ENCODE data around the gene TMEM40. TPM values are rescaled to one million over a fixed set of nuclear protein-coding genes. Genes with fewer than 3 reads are reported as not detected.

The TMEM40 gene
- total RNA-seq, 1 experiment from 2014 or later, result not detected

GRCh38 chr3:12751571-12751970 lies 7.5 kb downstream of the TMEM40 start:
- DNase-seq (ENCODE audit: low read depth), result no peak

GRCh38 chr3:12750658-12751071 lies 8.4 kb downstream of the TMEM40 start:
- peak; percentile 84 for DNase-seq (ENCODE audit: low read depth)

DNA sequence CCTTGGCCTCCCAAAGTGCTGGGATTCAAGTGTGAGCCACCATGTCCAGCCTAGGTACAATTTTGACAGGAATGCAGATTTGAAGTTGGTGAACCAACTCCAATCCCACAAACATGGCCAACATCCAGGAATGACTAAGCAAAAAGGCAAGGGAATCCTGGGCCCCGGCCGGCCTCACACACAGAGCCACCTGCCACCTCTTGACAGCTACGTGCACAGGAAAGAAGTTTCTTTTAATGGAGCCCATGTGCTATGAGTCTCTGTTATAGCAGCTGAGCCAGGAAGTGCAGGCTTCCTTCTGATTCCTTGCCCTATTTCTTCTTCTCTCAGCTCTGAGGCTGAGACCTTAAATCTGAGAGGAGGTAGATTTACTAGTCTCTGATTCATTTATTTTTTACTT lies 8.8 kb downstream of the TMEM40 start:
- DNase-seq (ENCODE audit: low read depth), result peak; percentile 89

DNA sequence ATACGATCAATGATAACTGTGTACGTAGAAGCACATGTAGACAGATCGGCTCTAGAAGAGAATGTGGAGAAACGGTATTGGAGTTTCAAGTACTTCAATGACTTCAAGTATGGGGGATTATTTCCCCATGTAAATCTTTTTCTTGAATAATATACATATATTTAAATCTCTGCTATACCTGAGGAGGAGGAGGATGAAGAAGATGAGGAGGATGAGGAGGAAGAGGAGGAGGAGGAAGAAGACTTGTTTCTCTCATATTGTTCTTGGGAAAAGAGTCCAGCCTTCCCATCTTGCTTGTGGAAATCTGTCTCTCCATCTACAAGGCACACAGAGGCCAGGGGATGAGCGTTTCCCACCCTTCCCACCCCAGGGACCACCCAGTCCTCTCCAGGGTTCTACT lies 10.6 kb downstream of the TMEM40 start:
- no peak for DNase-seq (ENCODE audit: low read depth)

DNA sequence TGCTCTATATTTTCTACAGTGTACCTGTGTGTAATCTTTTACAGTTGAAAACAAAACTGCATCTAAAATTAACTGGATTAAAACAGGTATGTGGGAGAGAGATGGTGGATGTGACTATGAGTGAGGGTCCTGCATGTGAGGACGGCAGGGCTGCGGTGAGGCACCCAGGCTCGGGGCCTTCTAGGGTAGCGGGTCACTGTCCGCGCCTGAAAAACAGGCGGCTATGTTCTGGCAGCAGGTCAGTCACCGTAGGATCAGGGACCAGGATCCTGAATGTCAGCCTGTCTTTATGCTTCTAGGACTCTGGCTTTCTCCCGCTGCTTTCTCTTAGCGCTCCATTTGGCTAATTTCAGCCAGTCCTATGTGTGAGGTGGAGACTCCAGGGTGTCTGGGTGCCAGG lies 12.6 kb downstream of the TMEM40 start:
- no peak for DNase-seq (ENCODE audit: low read depth)

DNA sequence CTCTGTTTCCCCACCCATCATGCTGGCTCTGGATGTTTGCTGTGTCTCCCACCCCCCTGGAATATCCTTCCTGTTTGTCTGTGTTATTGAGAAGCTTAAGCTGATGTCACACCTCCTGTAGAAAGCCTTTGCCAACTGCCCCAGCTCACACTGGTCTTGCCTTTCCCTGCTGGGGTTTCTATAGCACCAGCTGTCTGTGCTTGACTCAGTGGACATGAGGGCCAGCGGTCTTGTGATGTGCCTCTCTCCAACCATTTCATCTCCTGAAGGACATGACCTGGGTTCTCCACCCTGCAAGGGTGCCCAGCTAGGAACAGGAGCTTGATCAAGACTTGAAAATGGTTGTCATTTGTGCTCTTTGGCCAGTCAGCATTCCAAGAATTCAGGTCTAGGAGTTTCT lies 14.7 kb downstream of the TMEM40 start:
- no peak for DNase-seq (ENCODE audit: low read depth)

DNA sequence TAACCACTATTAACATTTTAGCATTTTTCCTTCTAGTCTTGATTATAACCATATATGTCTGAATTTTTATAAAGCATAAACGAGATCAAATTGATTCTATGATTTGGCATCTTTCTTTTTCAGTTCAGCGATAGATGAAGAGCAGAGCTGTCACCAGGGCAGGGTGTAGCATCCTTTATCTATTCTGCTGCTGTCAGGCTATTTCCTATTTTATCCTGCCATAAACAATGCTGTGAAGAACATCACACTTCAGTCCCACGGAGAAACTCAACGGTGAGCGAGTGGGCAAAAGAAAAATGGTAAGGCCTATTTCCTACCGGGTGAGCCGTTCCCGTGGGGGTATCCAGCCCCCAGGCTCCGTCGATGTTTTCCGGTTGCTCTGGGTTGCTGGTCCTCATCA lies 15.5 kb downstream of the TMEM40 start:
- no peak for DNase-seq (ENCODE audit: low read depth)

DNA sequence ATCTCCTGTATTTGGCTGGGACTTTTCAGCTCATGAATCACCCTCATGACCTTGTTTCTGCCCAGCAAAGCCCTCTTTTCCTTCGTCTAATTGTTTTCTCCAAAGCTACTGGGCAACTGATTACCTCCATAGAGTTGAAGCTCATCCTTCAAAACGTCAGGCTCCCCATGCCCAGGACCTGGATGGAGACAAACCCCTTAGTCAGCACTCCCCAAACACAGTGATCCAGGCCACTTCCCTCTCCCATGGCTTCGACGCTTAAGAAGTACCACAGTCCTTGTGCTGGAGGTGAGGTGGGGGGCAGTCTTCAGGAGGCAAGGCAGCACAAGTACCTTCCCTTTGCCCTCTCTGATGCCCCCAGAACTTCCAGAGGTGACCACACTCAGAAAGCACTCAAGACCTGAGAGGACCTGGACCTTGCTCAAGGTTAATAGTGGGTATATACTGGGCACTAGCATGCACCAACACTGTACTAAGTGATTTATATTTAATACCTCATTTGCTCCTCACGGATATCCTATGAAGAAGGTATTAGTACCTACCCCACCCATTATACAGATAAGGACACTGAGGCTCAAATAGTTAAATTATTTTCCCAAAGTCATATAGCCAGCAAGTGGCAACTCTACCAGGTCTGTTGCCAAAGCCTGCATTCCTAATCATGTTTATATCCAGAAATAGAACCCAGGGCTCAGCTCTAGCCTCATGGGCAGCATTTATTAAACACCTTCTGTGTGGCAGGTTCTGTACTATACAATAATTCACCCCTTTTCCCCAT lies 16.5 kb downstream of the TMEM40 start:
- DNase-seq (ENCODE audit: low read depth), result no peak

- no peak for DNase-seq (ENCODE audit: low read depth)
These were observed 17.9 kb downstream of the TMEM40 start for GRCh38 chr3:12741209-12741608.

GRCh38 chr3:12737833-12738232 lies 21.2 kb downstream of the TMEM40 start:
- DNase-seq (ENCODE audit: low read depth), result no peak

GRCh38 chr3:12737319-12737718 lies 21.7 kb downstream of the TMEM40 start:
- DNase-seq (ENCODE audit: low read depth), result no peak

DNA sequence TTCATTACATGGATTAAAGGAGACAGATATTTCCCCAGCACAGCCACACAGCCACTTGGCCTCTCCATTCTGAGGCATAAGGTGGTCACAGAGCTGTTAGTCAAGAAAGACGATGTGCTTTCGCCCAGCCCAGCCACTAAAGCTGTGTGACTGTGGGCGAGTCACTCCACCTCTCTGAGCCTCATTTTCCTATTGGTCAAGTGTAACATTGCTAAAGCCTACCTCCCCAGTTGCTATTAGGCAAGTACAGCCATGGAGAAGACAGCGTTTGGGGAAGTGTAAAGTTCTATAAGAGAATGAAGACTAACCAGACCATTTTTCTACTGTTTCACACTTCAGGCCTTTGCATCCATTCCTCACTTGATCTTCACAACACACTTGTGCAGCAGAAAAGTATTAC lies 24.1 kb downstream of the TMEM40 start:
- DNase-seq (ENCODE audit: low read depth), result no peak

GRCh38 chr3:12733566-12733965 lies 25.5 kb downstream of the TMEM40 start:
- DNase-seq (ENCODE audit: low read depth), result no peak

DNA sequence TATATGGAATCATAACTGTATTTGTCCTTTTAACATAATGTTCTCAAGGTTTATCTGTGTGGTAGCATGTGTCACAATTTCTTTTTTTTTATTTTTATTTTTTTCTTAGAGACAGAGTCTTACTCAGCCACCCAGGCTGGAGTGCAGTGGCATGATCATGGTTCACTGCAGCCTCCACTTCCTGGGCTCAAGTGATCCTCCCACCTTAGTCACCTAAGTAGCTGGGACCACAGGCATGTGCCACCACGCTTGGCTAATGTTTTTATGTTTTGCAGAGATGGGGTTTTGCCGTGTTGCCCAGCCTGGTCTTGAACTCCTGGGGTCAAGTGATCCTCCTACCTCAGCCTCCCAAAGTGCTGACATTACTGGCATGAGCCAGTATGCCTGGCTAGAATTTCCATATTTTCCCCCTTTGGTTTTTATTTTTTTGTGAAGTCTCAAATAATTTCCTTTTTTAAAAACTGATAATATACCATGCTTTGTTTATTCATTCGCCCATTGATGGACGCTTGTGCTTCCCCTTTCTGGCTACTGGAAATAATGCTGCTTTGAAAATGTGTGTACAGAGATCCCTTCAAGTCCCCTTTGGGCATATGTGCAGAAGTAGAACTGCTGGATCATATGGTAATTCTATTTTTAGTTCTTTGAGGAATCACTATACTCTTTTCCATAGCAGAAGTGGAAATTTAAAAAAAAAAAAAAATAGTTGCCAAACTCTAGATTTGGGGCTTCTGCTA lies 28.4 kb downstream of the TMEM40 start:
- peak; percentile 49 for DNase-seq (ENCODE audit: low read depth)

GRCh38 chr3:12729051-12729651 lies 29.9 kb downstream of the TMEM40 start:
- DNase-seq (ENCODE audit: low read depth), result peak; percentile 46

DNA sequence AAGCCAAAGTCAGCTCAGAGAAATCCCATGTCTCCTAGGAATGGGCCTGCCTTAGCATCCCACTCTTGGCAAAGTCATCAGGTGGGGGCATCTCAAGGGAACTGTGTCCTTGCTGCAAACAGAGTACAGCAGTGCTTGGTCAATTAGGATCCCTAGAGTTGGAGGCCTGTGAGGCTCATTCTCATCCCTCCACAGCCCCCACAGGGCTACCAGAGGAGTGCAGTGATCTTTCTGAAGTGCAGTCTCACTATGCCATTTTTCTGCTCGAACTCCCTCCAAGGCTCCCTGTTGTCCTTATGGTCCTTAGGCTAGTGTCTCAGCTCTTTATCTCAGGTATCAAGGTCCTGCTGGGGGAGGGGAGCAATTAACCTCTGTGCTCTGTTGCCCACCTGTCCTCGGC lies 31.1 kb downstream of the TMEM40 start:
- no peak for DNase-seq (ENCODE audit: low read depth)

DNA sequence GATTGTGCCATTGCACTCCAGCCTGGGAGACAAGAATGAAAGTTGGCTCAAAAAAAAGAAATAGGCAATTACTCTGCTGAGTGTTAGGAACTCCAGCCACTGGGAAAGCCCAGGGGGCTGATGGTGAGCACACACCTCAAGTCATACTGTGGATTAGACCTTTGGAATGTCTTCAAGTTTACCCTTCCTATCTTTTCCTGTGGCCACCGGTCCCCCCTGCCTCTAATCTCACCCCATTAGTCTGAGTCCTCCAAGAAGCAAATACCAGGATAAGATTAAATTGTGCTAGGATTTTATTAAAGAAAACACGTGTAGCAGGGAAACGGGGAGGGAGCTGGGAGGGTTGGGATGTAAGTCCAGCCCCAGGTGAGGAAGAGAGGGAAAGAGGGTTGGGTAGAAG lies 31.6 kb downstream of the TMEM40 start:
- no peak for DNase-seq (ENCODE audit: low read depth)

DNA sequence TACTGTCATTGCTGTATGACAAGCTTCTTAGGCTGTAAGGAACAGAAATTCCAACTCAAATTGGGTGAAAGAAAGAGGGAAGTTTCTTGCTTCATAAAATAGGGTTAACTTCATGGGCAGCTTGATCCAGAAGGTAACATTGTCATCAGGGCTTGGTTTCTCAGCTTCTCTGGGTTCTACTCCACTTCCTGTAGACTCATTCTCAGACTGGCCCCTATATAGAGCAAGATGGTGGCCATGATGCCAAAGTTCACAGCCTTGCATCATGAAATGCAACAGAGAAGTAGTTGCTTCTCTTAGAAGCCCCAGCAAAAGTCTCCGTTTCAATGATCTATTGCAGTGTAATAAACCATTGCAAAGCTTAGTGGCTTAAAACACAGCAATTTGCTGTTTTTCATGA lies 33.6 kb downstream of the TMEM40 start:
- DNase-seq (ENCODE audit: low read depth), result no peak

GRCh38 chr3:12724794-12725193 lies 34.3 kb downstream of the TMEM40 start:
- DNase-seq (ENCODE audit: low read depth), result no peak

DNA sequence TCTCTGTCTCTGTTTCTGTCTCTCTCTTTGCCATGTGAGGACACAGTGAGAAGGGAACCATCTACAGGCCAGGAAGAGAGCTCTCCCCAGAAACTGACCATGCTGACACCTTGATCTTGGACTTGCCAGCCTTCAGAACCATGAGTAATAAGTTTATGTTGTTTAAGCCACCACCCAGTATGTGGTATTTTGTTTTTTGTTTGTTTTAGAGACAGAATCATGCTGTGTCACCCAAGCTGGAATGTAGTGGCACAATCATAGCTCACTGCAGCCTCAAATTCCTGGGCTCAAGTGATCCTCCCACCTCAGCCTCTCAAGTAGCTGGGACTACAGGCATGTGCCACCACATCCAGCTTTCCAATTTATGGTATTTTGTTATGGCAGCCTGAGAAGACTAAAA lies 35.7 kb downstream of the TMEM40 start:
- peak; percentile 22 for DNase-seq (ENCODE audit: low read depth)

- DNase-seq (ENCODE audit: low read depth), result no peak
These were observed 36.8 kb downstream of the TMEM40 start for GRCh38 chr3:12722226-12722625.

GRCh38 chr3:12719984-12720898 lies 38.8 kb downstream of the TMEM40 start:
- peak; percentile 84 for DNase-seq (ENCODE audit: low read depth)

All from LHCN-M2 (cell line).